Activated CD4-positive, alpha-beta memory T cell treated with anti-CD3 and anti-CD28 coated beads, Interleukin-2, amount 10 ng/mL, durations not matched to agents 7 days and 5 days (primary cell): ENCODE measurements around the gene CEBPA. TPM values are rescaled to one million over a fixed set of nuclear protein-coding genes. Genes with fewer than 3 reads are reported as not detected.
"Not testable (repeated sequence)": the region's sequence is repeated elsewhere in the genome, so short reads cannot be mapped to it uniquely, and the experiment has no call there.

ENCODE experiments used
- CTCF ChIA-PET: fragments of 350-600 bp; sonication (Branson Sonifier 250); formaldehyde crosslinking; loops from one replicate; lab custom pipeline; 2021; ENCODE audit warnings: antibody characterized with exemption, inconsistent platforms; lab: Charles Lee
- POLR2A ChIA-PET: fragments of 350-600 bp; sonication (Branson Sonifier 250); formaldehyde crosslinking; loops from one replicate; lab custom pipeline; 2021; ENCODE audit warnings: antibody characterized with exemption; lab: Charles Lee
- DNase-seq: peaks from one replicate; pipeline ENCODE4 v3.0.0-alpha.2; 2020
- H3K27ac Mint-ChIP-seq: one replicate; pipeline ENCODE4 v1.8.0; 2021; ENCODE audit warnings: mild to moderate bottlenecking, mixed read lengths
- H3K27me3 Mint-ChIP-seq: one replicate; pipeline ENCODE4 v1.8.0; 2021; ENCODE audit warnings: mixed read lengths
- H3K36me3 Mint-ChIP-seq: one replicate; pipeline ENCODE4 v1.8.0; 2021; ENCODE audit warnings: low read depth, mixed read lengths
- H3K4me1 Mint-ChIP-seq: one replicate; pipeline ENCODE4 v1.8.0; 2021; ENCODE audit warnings: mixed read lengths
- H3K4me3 Mint-ChIP-seq: one replicate; pipeline ENCODE4 v1.8.0; 2021; ENCODE audit warnings: mild to moderate bottlenecking, mixed read lengths
- H3K9me3 Mint-ChIP-seq: one replicate; pipeline ENCODE4 v1.8.0; 2021; ENCODE audit warnings: mixed read lengths
- total RNA-seq, 2 experiments: library from RNA; stranded (reverse); gene quantifications; one replicate each; pipeline ENCODE4 v1.2.3, GENCODE V29; 2021

CEBPA gene
- total RNA-seq, 2 experiments from 2014 or later, result 0.18 to 0.20 TPM

DNA sequence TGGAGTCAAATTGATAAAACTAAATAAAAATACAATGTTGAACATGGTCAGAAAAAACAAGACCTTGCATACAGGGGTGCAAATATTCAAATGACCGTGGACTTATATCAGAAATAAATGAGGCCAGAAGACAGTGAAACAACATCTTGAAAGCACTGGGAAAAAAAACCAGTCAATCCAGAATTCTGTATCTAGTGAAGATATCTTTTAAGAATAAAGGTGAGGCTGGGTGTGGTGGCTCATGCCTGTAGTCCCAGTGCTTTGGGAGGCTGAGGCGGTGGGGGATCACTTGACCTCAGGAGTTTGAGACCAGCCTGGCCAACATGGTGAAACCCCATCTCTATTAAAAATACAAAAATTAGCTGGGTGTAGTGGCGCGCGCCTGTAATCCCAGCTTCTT, 15.2 kb upstream of the CEBPA start:
- POLR2A ChIA-PET, result no interaction called here
- DNase-seq, result no peak
- CTCF ChIA-PET, result no interaction called here

DNA sequence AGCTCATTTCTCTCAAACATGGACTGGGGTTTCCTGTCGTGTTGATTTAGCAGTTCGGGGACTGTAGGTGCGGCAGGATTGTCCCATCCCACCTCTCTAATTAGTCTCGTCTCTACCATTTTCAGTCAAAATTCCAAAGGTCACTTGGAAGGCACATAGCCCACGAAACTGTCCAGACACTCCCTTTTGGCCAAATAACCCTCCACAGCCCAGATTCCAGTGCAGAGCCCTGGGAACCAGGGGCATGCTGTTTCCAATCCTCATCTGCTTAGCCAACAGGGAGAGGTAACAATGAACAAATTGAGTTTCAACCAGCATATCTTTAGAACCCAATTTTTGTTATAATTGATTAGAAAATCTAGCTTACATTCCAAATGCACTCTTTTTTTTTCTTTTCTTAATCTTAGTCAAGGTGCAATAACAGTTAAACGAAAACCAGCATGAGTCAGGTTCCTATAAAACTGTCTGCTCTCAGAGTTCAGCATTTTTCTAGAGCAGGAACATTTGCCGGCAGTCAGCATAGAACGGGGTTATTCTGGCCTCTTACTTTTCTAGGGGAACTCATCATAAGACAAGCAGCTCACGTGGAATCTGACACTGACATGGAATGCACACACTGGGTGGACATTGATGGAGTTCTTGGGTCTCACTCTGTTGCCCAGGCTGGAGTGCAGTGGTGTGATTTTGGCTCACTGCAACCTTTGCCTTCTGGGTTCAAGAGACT, 14.4 kb upstream of the CEBPA start:
- CTCF ChIA-PET, result interaction anchor here (0.8 kb wide), 1 partner anchor 55 kb away, joined by 3 read pairs; no protein-coding TSS in a partner anchor
- H3K4me1 Mint-ChIP-seq, result no peaks in the 10 kb centered on the region
- DNase-seq, result no peak
- no peaks in the 10 kb centered on the region for H3K9me3 Mint-ChIP-seq
- POLR2A ChIA-PET, result no interaction called here
- peaks cover 13% of the 10 kb centered on the region for H3K27me3 Mint-ChIP-seq
- no peaks in the 10 kb centered on the region for H3K36me3 Mint-ChIP-seq
- no peak overlapping the region for H3K27ac Mint-ChIP-seq
- no peak overlapping the region for H3K4me3 Mint-ChIP-seq

More for the DNA sequence above, 15.2 kb upstream of the CEBPA start:
- no peaks in the 10 kb centered on the region for H3K4me1 Mint-ChIP-seq
- no peak overlapping the region for H3K27ac Mint-ChIP-seq
- peaks cover 15% of the 10 kb centered on the region for H3K27me3 Mint-ChIP-seq
- no peaks in the 10 kb centered on the region for H3K36me3 Mint-ChIP-seq
- no peak overlapping the region for H3K4me3 Mint-ChIP-seq
- H3K9me3 Mint-ChIP-seq, result no peaks in the 10 kb centered on the region

DNA sequence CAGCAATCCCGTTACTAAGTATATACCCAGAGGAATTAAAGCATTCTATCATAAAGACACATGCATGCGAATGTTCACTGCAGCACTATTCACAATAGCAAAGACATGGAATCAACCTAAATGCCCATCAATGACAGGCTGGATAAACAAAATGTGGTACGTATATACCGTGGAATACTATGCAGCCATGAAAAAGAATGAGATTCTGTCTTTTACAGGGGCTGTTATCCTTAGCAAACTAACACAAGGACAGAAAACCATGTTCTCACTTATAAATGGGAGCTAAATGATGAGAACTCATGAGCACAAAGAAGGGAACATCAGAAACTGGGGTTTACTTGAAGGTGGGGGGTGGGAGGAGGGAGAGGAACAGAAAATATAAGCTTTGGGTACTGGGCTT, 10.5 kb upstream of the CEBPA start:
- DNase-seq, H3K4me3 Mint-ChIP-seq, POLR2A ChIA-PET, H3K4me1 Mint-ChIP-seq, H3K9me3 Mint-ChIP-seq, H3K27ac Mint-ChIP-seq, H3K36me3 Mint-ChIP-seq, H3K27me3 Mint-ChIP-seq: not testable (repeated sequence)
- CTCF ChIA-PET, result interaction anchor here (1.2 kb wide), 1 partner anchor 77 kb away, joined by 3 read pairs; no protein-coding TSS in a partner anchor

DNA sequence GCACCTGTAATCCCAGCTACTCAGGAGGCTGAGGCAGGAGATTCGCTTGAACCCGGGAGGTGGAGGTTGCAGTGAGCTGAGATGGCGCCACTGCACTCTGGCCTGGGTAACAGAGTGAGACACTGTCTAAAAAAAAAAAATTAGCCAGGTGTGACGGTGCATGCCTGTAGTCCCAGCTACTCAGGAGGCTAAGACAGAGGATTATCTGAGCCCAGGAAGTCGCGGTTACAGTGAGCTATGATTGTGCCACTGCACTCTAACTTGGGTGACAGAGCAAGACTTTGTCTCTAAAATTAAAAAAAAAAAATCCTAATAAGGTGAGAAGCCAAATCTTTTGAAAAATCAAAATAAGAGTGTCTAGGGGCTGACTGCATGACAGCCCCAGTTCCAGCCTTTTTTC, 9.7 kb upstream of the CEBPA start:
- Mint-ChIP-seq H3K27ac (no peak overlapping the region), H3K36me3 (no peaks in the 10 kb centered on the region), H3K9me3 (no peaks in the 10 kb centered on the region), H3K27me3 (peaks cover 9% of the 10 kb centered on the region), H3K4me3 (no peak overlapping the region), H3K4me1 (no peaks in the 10 kb centered on the region)
- no peak for DNase-seq
- ChIA-PET POLR2A (no interaction called here), CTCF (interaction anchor here (1.0 to 1.3 kb wide), 3 partner anchors 71 to 135 kb away, joined by 3 to 4 read pairs (median 3); no protein-coding TSS in a partner anchor)

DNA sequence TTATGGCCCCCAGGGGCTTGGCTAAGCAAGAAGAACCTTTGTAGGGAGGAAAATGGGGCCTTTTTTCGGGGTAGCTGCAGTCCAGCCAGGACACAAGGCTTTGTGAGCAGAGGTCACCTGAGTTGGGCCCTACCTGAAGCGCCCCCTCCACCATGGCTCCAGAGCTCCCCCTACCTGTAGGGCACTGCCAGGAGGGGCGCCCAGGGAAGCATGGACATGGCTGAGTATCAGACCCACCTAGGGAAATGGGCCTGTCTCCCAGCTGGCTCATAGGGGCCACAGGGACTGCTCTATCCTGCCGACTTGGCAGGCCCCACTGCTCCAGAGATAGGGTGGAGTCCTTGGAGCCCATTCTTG, 9.0 kb upstream of the CEBPA start:
- Mint-ChIP-seq H3K36me3 (no peaks in the 10 kb centered on the region), H3K4me1 (no peaks in the 10 kb centered on the region), H3K9me3 (no peaks in the 10 kb centered on the region), H3K4me3 (no peak overlapping the region), H3K27me3 (peaks cover 7% of the 10 kb centered on the region), H3K27ac (no peak overlapping the region)
- ChIA-PET CTCF (interaction anchor here (0.5 to 1.3 kb wide), 3 partner anchors 29 to 135 kb away, joined by 3 to 4 read pairs (median 3); no protein-coding TSS in a partner anchor), POLR2A (no interaction called here)
- DNase-seq, result peak; percentile 26

DNA sequence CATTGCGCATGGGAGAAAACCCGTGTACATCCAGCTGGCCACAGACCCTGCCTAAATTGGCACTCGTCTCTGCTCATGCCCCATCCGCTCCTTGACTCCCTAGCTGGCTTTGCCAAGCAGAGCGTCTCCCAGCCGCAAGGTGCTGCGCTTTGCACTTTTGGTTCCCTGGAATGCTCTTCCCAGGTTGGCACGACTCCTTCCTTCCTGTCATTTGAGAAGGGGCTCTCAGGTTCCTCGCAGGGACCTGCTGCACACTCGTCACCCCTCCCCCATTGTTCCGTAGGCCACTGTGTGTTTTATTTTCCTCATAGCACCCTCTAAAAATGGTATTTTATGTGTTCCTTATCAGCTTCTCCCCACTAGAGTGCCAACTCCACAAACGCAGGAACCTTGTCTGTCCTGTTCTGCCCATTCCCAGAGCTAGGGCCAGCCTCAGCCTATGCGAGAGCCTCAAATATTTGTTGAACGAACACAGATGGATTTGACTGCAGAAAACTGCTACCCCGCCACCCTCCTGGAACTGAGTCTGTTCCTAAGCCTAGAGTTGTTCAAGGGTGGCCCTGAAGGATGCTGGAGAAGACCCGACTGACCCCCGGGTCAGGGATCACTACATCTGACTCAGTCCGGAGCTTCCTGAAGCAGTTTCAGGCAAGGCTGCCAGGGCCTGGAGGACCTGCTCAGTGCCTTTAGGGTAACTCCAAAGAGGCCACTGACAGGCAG, 8.4 kb upstream of the CEBPA start:
- H3K4me1 Mint-ChIP-seq, result no peaks in the 10 kb centered on the region
- H3K27me3 Mint-ChIP-seq, result peaks cover 11% of the 10 kb centered on the region
- no peak overlapping the region for H3K27ac Mint-ChIP-seq
- ChIA-PET POLR2A (no interaction called here), CTCF (interaction anchor here (0.5 to 1.3 kb wide), 2 partner anchors 30 to 134 kb away, joined by 3 to 4 read pairs; no protein-coding TSS in a partner anchor)
- no peak for DNase-seq
- H3K36me3 Mint-ChIP-seq, result no peaks in the 10 kb centered on the region
- no peak overlapping the region for H3K4me3 Mint-ChIP-seq
- no peaks in the 10 kb centered on the region for H3K9me3 Mint-ChIP-seq

DNA sequence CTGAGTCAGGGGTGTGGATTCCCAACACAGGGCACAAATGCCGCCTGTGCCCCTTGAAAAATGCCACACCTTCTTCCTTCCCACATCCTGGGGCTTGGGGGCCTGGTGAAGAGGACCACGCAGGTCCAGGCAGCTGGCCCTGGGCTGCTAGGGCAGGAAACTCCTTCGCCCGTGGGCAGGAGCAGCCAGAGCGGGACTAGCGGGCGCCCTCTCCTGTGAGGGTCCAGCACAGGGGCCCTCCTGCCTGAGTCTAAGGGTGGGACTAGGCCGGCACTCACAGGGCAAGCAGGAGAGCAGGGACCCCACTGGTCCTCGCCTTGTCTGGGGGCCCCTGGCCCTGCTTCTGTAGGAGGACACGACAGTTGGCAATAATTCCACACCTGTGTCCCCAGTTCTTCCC, 7.5 kb upstream of the CEBPA start:
- Mint-ChIP-seq H3K4me3 (no peak overlapping the region), H3K27me3 (peaks cover 15% of the 10 kb centered on the region), H3K9me3 (no peaks in the 10 kb centered on the region), H3K36me3 (no peaks in the 10 kb centered on the region), H3K27ac (no peak overlapping the region), H3K4me1 (no peaks in the 10 kb centered on the region)
- no peak for DNase-seq
- CTCF ChIA-PET, result no interaction called here
- POLR2A ChIA-PET, result no interaction called here

DNA sequence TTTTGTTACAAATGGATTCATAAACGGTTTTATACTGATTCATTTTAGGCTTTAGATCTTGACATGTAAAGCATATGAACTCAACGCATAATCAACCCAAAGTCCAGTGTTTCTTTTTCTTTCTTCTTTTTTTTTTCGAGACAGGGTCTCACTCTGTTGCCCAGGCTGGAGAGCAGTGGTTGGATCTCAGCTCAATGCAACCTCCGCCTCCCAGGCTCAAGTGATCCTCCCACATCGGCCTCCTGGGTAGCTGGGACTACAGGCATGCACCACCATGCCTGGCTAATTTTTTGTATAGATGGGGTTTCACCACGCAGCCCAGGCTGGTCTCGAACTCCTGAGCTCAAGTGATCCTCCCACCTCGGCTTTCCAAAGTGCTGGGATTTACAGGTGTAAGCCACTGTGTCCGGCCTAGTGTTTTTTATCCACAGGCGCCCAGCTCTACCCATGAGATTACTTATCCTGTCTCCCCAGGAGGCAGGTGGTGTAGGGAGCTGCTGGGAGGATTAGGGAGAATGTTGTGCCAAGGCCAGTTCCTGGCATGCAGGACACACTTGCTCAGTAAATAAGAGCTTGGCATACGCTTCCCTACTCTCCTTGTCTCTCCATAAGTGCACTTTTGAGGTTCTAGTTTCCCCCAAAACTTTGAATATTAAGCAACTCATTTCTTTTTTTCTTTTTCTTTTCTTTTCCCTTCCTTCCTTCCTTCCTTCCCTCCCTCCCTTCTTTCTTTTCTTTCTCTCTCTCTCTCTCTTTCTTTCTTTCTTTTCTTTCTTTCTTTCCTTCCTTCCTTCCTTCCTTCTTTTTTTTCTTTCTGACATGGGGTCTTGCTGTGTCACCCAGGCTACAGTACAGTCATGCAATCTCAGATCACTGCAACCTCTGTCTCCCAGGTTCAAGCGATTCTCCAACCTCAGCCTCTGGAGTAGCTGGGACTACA, 4.8 kb upstream of the CEBPA start:
- POLR2A ChIA-PET, result no interaction called here
- no peak overlapping the region for H3K4me3 Mint-ChIP-seq

DNA sequence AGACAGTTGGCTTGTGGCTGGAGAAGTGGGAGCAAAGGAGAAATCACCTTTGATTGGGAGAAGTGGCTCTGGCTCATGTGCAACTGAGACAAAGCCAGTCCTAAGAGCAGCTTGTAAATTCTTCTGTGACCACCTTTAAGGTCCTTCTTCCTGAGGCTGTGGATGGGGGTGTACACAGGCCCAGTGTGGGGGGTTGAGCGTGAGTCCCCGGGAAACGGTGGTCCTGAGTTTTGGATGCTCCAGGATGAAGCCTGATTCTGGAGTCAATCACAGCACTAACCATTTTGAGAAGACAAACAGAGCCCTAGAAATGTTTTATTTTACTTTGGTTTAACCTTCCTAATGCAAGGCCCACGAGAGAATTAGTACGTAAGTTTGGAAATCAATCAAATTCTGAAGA, 3.9 kb upstream of the CEBPA start:
- H3K4me1 Mint-ChIP-seq, result no peaks in the 10 kb centered on the region
- no peaks in the 10 kb centered on the region for H3K36me3 Mint-ChIP-seq
- no peak for DNase-seq
- H3K9me3 Mint-ChIP-seq, result no peaks in the 10 kb centered on the region
- no peak overlapping the region for H3K27ac Mint-ChIP-seq
- H3K4me3 Mint-ChIP-seq, result no peak overlapping the region
- ChIA-PET CTCF (no interaction called here), POLR2A (no interaction called here)
- peaks cover 26% of the 10 kb centered on the region for H3K27me3 Mint-ChIP-seq

More for the DNA sequence above, 4.8 kb upstream of the CEBPA start:
- H3K4me1 Mint-ChIP-seq, result no peaks in the 10 kb centered on the region
- H3K27ac Mint-ChIP-seq, result no peak overlapping the region
- CTCF ChIA-PET, result interaction anchor here (0.6 kb wide), 1 partner anchor 63 kb away, joined by 3 read pairs; no protein-coding TSS in a partner anchor
- no peaks in the 10 kb centered on the region for H3K9me3 Mint-ChIP-seq
- no peaks in the 10 kb centered on the region for H3K36me3 Mint-ChIP-seq
- DNase-seq, result no peak
- peaks cover 23% of the 10 kb centered on the region for H3K27me3 Mint-ChIP-seq

DNA sequence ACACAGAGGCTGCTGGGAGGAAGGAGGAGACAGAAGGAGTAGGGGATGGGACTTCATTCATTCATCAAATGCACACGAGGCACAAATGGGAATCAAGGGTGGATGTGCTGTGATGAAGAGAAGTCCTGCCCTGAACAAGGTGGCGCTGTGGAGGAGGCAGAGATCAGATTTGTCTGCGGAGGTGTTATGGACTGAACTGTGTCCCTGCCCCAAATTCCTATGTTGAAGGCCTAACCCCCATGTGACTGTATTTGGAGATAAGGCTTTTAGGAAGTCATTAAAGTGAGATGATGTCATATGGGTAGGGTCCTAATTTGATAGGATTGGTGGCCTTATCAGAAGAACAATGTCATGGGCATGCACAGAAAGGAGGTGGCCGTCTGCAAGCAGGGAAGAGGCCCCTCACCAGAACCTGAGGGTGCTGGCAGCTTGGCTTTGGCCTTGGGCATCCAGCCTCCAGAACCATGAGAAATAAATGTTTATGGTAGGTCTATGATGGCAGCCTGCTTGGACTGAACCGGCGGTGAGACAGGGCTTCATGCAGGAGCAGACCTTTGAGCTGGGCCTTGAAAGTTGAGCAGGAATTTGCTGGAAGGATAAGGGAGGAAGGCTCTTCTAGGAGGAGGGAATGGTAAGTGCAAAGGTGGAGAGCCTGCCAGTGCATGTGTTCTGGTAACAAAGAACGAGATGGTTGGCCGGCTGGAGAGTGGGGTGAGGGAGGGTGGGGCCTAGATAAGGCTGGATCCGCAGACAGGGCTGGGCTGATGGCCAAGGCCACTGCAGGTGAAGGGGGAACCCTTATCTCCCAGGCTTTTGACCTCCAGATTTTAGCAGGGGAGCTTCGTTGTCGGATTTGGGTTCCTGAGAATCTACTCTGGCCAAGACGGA, 2.7 kb upstream of the CEBPA start:
- ChIA-PET POLR2A (no interaction called here), CTCF (no interaction called here)
- Mint-ChIP-seq H3K9me3 (no peaks in the 10 kb centered on the region), H3K27ac (no peak overlapping the region), H3K36me3 (no peaks in the 10 kb centered on the region), H3K4me1 (peaks cover 2% of the 10 kb centered on the region), H3K27me3 (peaks cover 36% of the 10 kb centered on the region), H3K4me3 (no peak overlapping the region)
- DNase-seq, result no peak

DNA sequence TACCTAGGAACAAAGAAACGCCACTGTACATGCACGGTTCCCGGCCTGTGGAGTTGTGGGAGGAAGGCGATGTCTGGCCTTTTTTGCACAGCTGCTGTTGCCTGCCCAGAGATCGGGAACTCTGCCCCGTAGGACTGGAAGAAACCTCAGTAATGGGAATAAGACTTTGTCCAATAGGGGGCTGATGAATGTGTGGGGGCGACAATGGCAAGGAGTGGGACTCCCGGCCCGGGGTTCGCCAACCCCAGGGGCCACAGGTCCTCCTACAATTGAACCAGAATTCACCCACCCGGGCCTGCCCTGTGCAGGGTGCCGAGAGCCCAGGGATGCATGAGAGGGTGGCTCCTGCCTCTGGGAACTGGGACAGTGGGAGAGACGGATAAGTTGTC, 2.0 kb upstream of the CEBPA start:
- no peak overlapping the region for H3K27ac Mint-ChIP-seq
- no peaks in the 10 kb centered on the region for H3K9me3 Mint-ChIP-seq
- peaks cover 40% of the 10 kb centered on the region for H3K27me3 Mint-ChIP-seq
- ChIA-PET POLR2A (interaction anchor here (1.5 kb wide), 1 partner anchor 70 kb away, joined by 7 read pairs; the partner anchor contains the start of gene CEBPG), CTCF (no interaction called here)
- no peak for DNase-seq
- no peaks in the 10 kb centered on the region for H3K36me3 Mint-ChIP-seq
- H3K4me1 Mint-ChIP-seq, result peaks cover 2% of the 10 kb centered on the region
- no peak overlapping the region for H3K4me3 Mint-ChIP-seq
